ENCODE data around the gene PIK3CG. TPM values are rescaled to one million over a fixed set of nuclear protein-coding genes. Genes with fewer than 3 reads are reported as not detected.
"Not testable (repeated sequence)": the region's sequence is repeated elsewhere in the genome, so short reads cannot be mapped to it uniquely, and the experiment has no call there.

PIK3CG gene
- not detected in 2 replicates for total RNA-seq (2014; rRNA removed; shearing (Covaris generic))
- not detected in 2 replicates for polyA plus RNA-seq (2014; cell fraction: nucleus; rRNA removed)

GRCh38 chr7:106865130-106866041, at the start of gene PIK3CG:
Gene PIK3CG (plus strand): TSS chr7:106865282. CDS start chr7:106867562, 2,280 bp downstream.
- DNase-seq (ENCODE audit: extremely low read depth, low read depth), result no peak

DNA sequence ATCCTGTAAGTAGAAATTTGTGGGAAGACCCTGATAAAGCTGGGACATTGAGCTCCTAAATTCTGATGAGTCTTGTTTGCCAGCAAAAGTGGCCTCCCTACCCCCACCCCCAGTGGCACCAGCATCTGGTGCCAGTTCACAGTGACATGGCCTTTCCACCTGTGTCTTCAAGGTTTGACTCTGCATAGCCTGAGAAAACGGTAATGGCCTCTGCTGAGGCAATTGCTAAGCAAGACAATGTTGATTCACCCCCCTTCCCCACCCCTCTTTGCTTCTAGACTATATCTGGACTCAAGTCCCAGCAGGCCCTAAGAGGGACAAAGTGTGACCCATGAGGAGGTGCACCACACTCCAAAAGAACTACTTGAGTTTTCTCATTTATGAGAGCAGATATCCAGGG, 48.0 kb upstream of the PIK3CG start:
- DNase-seq (ENCODE audit: extremely low read depth, low read depth), result no peak

DNA sequence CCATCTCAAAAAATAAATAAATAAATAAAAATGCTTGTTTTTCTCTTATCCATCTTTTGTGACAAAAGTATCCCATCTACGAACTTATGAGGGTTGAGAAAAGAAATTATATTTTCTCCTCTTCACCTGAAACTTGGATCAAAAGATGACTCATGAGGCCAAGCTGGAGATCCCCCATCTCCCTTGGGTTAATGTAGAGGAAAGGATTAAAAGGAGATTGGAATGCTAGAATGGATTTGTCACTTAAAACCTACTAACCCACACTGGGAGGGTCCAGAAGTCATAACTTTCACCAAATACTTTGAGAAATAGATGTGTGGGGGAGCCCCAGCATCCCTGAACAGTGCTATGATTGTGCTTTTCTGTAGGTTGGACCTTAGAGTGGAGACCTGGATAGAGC, 46.3 kb upstream of the PIK3CG start:
- no peak for DNase-seq (ENCODE audit: extremely low read depth, low read depth)

- DNase-seq (ENCODE audit: extremely low read depth, low read depth), result no peak
Measured at GRCh38 chr7:106819546-106819945, 45.5 kb upstream of the PIK3CG start.

GRCh38 chr7:106820321-106821217, 44.5 kb upstream of the PIK3CG start:
- DNase-seq (ENCODE audit: extremely low read depth, low read depth), result no peak

DNA sequence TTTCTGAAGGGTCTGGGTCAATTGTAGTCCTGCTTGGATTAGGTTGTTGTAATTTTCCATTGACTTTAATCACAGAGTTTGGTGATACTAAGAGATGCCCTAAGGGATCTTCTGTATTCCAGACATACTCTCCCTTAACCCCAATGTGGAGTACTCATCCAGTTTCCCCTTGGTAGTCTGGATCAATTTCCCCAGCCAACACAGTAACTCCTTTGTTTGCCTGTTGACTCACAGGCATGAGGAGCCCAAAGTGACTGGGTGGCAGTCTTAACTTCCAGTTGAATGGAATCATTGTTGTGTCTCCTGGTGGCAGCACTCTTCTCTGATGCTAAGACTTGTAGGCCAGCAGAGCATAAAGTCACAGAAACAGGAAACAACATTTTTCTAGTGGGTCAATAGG, 41.5 kb upstream of the PIK3CG start:
- peak; percentile 16 for DNase-seq (ENCODE audit: extremely low read depth, low read depth)

DNA sequence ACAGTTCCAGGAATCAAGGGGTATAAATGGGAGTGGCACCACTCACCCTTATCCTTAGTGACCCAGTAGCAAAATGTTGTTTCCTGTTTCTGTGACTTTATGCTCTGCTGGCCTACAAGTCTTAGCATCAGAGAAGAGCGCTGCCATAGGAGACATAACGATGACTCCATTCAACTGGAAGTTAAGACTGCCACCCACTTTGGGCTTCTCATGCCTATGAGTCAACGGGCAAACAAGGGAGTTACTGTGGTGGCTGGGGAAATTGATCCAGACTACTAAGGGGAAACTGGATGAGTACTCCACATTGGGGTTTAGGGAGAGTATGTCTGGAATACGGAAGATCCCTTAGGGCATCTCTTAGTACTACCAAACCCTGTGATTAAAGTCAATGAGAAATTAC, 40.6 kb upstream of the PIK3CG start:
- peak; percentile 7 for DNase-seq (ENCODE audit: extremely low read depth, low read depth)

DNA sequence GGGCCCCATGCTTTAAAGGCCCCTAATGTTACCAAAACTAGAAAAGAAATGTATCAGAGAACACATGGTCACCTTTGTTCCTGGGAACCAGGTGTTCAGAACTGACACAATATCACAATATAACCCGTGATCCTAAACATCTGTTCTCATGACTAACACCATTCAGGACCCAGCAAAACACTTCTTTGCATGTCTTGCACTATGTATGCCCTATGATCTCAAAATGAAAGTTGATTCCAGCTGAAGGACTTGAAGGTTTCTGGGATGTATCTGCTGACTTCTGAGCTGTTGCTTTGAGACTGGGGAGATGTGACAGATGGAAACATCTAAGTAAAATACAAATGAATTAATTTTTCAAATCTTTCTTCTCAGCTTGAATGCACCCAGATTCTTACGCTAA, 37.5 kb upstream of the PIK3CG start:
- DNase-seq (ENCODE audit: extremely low read depth, low read depth), result no peak

DNA sequence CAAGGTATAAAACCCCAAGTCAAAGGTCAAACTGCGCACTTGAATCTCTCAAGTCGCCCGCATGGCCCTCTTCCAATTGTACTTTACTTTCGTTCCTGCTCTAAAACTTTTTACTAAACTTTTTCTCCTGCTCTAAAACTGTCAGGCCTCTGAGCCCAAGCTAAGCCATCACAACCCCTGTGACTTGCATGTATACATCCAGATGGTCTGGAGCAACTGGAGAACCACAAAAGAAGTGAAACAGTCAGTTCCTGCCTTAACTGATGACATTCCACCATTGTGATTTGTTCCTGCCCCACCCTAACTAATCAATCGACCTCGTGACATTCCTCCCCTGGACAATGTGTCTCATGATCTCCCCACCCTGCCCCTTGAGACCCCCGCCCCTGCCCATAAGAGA, 35.6 kb upstream of the PIK3CG start:
- DNase-seq (ENCODE audit: extremely low read depth, low read depth), result no peak

DNA sequence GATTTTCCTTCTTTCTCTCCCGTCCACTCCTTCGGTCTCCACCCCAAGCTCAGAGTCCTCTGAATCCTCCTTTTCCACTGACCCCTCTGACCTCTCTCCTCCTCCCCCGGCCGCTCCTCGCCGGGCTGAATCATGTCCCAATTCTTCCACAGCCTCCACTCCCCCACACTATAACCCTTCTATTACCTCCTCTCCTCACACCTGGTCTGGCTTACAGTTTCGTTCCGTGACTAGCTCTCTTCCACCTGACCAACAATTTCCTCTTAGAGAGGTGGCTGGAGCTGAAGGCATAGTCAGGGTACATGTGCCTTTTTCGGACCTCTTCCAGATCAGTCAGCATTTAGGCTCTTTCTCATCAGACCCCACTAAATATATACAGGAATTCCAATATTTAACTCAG, 34.2 kb upstream of the PIK3CG start:
- DNase-seq (ENCODE audit: extremely low read depth, low read depth), result not testable (repeated sequence)

DNA sequence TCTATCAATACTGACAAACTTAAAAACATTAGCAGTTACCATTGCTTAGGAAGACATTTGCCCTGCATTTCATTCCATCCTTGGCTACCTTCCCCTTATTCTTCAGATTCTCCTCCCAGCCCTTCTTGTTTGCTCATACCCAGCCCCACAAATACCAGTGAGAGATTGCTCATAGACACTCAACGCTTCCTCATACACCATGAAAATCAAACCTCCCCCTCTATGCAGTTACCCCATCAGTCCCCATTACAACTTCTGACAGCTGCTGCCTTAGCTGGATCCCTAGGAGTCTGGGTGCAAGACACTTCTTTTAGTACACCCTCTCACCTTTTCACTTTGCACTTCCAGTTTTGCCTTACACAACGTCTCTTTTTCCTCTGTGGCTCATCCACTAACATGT, 28.3 kb upstream of the PIK3CG start:
- DNase-seq (ENCODE audit: extremely low read depth, low read depth), result no peak

DNA sequence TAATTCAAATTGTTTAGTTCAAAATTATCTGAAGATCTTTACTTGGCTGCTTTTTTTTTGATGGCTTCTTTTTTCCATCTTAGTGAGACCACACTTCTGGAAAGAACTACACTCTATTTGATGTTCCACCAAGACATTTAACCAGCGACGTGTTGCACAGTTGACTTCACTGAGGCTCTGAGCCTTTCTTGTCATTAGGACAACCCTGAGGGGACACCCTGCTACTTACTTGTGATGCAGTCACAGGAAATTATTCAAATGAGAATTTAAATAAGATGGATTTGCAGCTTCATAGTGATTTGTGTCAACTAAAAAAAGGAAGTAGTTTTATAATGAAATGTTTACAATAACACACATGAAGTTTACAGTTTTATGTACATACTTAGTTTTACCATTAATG, 25.6 kb upstream of the PIK3CG start:
- no peak for DNase-seq (ENCODE audit: extremely low read depth, low read depth)

GRCh38 chr7:106840342-106840741, 24.7 kb upstream of the PIK3CG start:
- no peak for DNase-seq (ENCODE audit: extremely low read depth, low read depth)

DNA sequence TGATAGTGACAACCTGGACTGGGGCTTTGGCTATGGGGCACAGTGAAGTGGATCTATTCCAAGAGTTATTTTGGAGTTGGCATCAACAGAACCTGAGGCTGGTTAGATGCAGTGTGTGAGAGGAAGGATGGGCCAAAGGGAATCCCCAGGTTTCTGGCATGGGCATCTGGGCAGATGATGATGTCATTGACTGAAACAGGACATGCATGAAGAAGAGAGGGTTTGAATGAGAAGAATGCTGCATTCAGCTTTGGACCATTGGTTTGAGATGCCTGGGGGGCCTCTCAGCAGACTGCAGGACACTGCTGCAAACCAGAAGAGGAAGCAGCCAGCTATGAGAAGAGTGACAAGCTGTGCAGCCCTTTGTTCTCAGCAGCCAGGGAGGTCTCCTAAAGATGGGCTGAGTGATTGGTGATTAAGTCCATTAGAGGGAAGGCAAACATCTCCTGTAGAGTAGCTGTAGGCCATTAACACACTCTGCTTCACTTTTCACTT, 23.1 kb upstream of the PIK3CG start:
- DNase-seq (ENCODE audit: extremely low read depth, low read depth), result no peak

GRCh38 chr7:106844279-106844997, 20.6 kb upstream of the PIK3CG start:
- DNase-seq (ENCODE audit: extremely low read depth, low read depth), result no peak

GRCh38 chr7:106848049-106848448, 17.0 kb upstream of the PIK3CG start:
- DNase-seq (ENCODE audit: extremely low read depth, low read depth), result no peak

DNA sequence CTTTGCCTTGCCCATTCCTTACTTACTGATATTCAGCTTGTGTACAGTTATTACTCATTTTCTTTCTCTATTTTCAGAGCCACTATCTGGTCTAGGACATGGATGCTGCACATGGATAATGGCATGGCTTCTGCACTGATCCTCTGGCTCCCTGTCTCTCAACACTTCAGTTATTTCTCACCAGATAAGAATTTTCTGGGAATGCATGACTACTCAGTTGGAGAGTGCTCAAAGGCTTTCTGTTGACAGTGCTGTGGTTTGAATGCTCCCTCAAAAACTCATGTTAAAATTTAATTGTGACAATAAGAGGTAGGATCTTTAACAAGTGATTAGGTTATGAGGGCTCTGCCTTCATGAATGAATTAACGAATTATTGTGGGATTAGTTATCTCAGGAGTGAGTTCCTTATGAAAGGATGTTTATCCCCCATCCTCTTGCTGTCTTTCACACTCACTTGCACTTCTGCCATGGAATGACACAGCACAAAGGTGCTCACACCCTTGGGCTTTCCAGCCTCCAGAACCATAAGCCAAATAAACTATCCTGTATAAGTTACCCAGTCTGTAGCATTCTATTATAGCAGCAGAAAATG, 16.1 kb upstream of the PIK3CG start:
- no peak for DNase-seq (ENCODE audit: extremely low read depth, low read depth)

GRCh38 chr7:106851632-106852031, 13.4 kb upstream of the PIK3CG start:
- DNase-seq (ENCODE audit: extremely low read depth, low read depth), result not testable (repeated sequence)

- DNase-seq (ENCODE audit: extremely low read depth, low read depth), result no peak
Measured at GRCh38 chr7:106853250-106853908, 11.7 kb upstream of the PIK3CG start.

All from NCI-H460 (cell line).